Suprapubic skin (tissue), 4 donors: Measurements from ENCODE around the gene IL3RA. TPM values are rescaled to one million over a fixed set of nuclear protein-coding genes. Genes with fewer than 3 reads are reported as not detected.
"Not testable (repeated sequence)": the region's sequence is repeated elsewhere in the genome, so short reads cannot be mapped to it uniquely, and the experiment has no call there.

ENCODE experiments used
- DNase-seq, 2 donors: peaks; one replicate each; pipeline ENCODE4 v3.0.0-alpha.2; 2019; ENCODE audit warnings: low spot score in 2 of 2
- H3K27ac ChIP-seq: fragments of 200-600 bp; sonication (generic); one replicate; pipeline ENCODE4 v1.5.1; 2019
- H3K27me3 ChIP-seq: fragments of 200-600 bp; sonication (generic); one replicate; pipeline ENCODE4 v1.5.1; 2019
- H3K36me3 ChIP-seq: fragments of 200-600 bp; sonication (generic); one replicate; pipeline ENCODE4 v1.5.1; 2019
- H3K4me1 ChIP-seq: fragments of 200-600 bp; sonication (generic); one replicate; pipeline ENCODE4 v1.5.1; 2019
- H3K4me3 ChIP-seq: fragments of 200-600 bp; sonication (generic); one replicate; pipeline ENCODE4 v1.5.1; 2019; ENCODE audit warnings: mild to moderate bottlenecking
- H3K9me3 ChIP-seq: fragments of 200-600 bp; sonication (generic); one replicate; pipeline ENCODE4 v1.5.1; 2019
- EP300 ChIP-seq: sonication (generic); formaldehyde crosslinking; IDR thresholded peaks from one replicate; pipeline ENCODE4 v1.6.1; 2017; ENCODE audit warnings: antibody characterized with exemption
- POLR2A ChIP-seq, 2 donors: fragments of 450-650 bp; IDR thresholded peaks; one replicate each; pipeline ENCODE4 v1.6.1; 2017; ENCODE audit warnings: antibody characterized with exemption in 2 of 2, mild to moderate bottlenecking in 2 of 2, moderate library complexity in 2 of 2
- POLR2AphosphoS5 ChIP-seq, 3 donors: sonication (generic); formaldehyde crosslinking; IDR thresholded peaks; one replicate each; pipeline ENCODE4 v1.6.1; 2017; ENCODE audit warnings: antibody characterized with exemption in 3 of 3
- WGBS: methylation state at CpG from one replicate; pipeline ENCODE4 v1.1.5; 2018; 5-methylcytosine and 5-hydroxymethylcytosine counted together
- total RNA-seq, 4 donors: library from RNA; depleted of rRNA; stranded (reverse); fragments of >200 nt; gene quantifications; one replicate each; pipeline ENCODE4 v1.1.0, GENCODE V29; 2016
- TF ChIP-seq, protein P1 (sequence below), 2 donors: fragments of 200-600 bp in 1 of 2; fragments of 450-650 bp in 1 of 2; sonication (generic) in 1 of 2; IDR thresholded peaks; one replicate each; pipeline ENCODE4 v1.5.1; 2016 to 2019; ENCODE audit warnings: antibody characterized with exemption in 2 of 2, mild to moderate bottlenecking in 1 of 2, moderate library complexity in 1 of 2

IL3RA gene
- total RNA-seq, 4 donors from 2014 or later, result 2.2 to 9.0 (median 3.4) TPM

- no peak overlapping the region for H3K27ac ChIP-seq
- H3K9me3 ChIP-seq, result peaks cover 4% of the 10 kb centered on the region
- WGBS, result 91% methylated on average over 8 of the region's 8 CpGs
- no peaks in the 10 kb centered on the region for H3K27me3 ChIP-seq
- H3K4me3 ChIP-seq, result no peak overlapping the region
- TF ChIP-seq EP300 (no peak), POLR2A (IDR thresholded peaks at IDR 0.05) (no peak), POLR2AphosphoS5 (IDR thresholded peaks at IDR 0.05) (no peak)
- TF ChIP-seq, protein P1, sequence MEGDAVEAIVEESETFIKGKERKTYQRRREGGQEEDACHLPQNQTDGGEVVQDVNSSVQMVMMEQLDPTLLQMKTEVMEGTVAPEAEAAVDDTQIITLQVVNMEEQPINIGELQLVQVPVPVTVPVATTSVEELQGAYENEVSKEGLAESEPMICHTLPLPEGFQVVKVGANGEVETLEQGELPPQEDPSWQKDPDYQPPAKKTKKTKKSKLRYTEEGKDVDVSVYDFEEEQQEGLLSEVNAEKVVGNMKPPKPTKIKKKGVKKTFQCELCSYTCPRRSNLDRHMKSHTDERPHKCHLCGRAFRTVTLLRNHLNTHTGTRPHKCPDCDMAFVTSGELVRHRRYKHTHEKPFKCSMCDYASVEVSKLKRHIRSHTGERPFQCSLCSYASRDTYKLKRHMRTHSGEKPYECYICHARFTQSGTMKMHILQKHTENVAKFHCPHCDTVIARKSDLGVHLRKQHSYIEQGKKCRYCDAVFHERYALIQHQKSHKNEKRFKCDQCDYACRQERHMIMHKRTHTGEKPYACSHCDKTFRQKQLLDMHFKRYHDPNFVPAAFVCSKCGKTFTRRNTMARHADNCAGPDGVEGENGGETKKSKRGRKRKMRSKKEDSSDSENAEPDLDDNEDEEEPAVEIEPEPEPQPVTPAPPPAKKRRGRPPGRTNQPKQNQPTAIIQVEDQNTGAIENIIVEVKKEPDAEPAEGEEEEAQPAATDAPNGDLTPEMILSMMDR (IDR thresholded peaks at IDR 0.05), result no peak
- no peaks in the 10 kb centered on the region for H3K4me1 ChIP-seq
- H3K36me3 ChIP-seq, result no peaks in the 10 kb centered on the region
- no peak for DNase-seq
Observed at GRCh38 chrX:1308476-1308875, 28.1 kb upstream of the IL3RA start.

- not testable (repeated sequence) for H3K27me3 ChIP-seq, H3K9me3 ChIP-seq, DNase-seq, H3K4me3 ChIP-seq, H3K4me1 ChIP-seq, H3K36me3 ChIP-seq, H3K27ac ChIP-seq
- WGBS, result 89% methylated on average over 9 of the region's 12 CpGs
Observed at GRCh38 chrX:1308917-1309316, 27.7 kb upstream of the IL3RA start.

DNA sequence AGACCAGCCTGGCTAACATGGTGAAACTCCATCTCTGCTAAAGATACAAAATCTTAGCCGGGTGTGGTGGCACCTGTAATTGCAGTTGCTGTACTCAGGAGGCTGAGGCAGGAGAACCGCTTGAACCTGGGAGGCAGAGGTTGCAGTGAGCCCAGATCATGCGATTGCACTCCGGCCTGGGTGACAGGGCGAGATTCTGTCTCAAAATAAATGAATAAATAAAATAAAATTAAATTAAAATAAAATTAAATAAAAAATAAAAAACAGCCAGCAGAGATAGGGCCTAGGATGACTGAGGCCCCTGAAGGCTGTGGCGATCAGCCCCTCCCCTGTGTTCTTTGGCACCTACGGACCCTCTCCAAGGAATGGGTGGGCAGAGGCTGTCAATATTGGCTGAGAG lies 22.8 kb upstream of the IL3RA start:
- H3K9me3 ChIP-seq, result no peaks in the 10 kb centered on the region
- H3K27me3 ChIP-seq, result no peaks in the 10 kb centered on the region
- H3K4me3 ChIP-seq, result no peak overlapping the region
- no peaks in the 10 kb centered on the region for H3K36me3 ChIP-seq
- no peak overlapping the region for H3K27ac ChIP-seq
- 88% methylated on average over 7 of the region's 7 CpGs for WGBS
- TF ChIP-seq POLR2A (IDR thresholded peaks at IDR 0.05) (no peak), EP300 (no peak), POLR2AphosphoS5 (IDR thresholded peaks at IDR 0.05) (no peak)
- TF ChIP-seq, protein P1 (IDR thresholded peaks at IDR 0.05), result no peak
- no peaks in the 10 kb centered on the region for H3K4me1 ChIP-seq
- DNase-seq, result no peak

DNA sequence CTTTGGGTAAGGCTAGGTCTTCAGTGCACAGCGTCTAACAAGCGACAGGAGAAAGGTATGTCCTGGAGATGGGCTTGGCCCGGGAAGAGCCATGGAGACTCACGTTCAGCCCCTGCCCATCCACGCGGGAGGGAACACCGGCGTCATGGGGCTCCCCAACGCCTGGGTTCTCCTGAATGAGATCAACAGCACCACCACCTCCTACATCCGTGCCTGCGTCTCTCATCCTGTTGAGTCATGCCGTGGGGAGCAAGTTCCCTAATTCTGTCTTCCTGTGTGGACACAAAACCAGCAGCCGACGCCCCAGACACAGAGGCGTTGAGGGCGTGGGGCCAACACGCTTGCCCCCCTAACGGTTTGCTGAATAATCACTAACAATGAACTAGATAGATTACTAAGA lies 20.1 kb upstream of the IL3RA start:
- DNase-seq, result peak; percentile 74 to 86
- Histone ChIP-seq H3K27me3 (no peaks in the 10 kb centered on the region), H3K27ac (no peak overlapping the region), H3K9me3 (no peaks in the 10 kb centered on the region), H3K4me3 (no peak overlapping the region), H3K4me1 (no peaks in the 10 kb centered on the region), H3K36me3 (no peaks in the 10 kb centered on the region)
- WGBS, result 80% methylated on average over 15 of the region's 18 CpGs
- TF ChIP-seq, protein P1 (IDR thresholded peaks at IDR 0.05), result no peak
- TF ChIP-seq EP300 (no peak), POLR2AphosphoS5 (IDR thresholded peaks at IDR 0.05) (peak in 1 of 3 donors; percentile 5), POLR2A (IDR thresholded peaks at IDR 0.05) (peak in 1 of 2 donors; percentile 10)

DNA sequence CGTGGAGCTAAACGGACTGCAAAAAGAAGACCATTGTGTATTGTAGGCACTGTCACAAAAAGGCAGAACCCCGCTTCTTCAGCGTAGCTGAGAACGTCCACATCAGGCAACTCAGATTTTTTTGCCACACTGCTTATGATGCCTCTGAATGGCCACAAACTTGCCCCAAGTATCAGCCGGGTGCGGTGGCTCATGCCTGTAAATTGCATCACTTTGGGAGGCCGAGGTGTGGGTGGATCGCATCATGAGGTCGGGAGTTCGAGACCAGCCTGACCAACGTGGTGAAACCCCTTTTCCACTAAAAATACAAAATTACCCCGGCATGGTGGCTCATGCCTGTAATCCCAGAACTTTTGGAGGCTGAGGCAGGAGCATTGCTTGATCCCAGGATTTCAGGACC lies 14.9 kb upstream of the IL3RA start:
- WGBS, result 67% methylated on average over 13 of the region's 13 CpGs

More for the DNA sequence above, 14.9 kb upstream of the IL3RA start:
- DNase-seq, result no peak
- Histone ChIP-seq H3K4me1 (no peaks in the 10 kb centered on the region), H3K27ac (no peak overlapping the region), H3K27me3 (no peaks in the 10 kb centered on the region), H3K4me3 (no peak overlapping the region), H3K9me3 (no peaks in the 10 kb centered on the region), H3K36me3 (no peaks in the 10 kb centered on the region)
- no peak for TF ChIP-seq EP300
- TF ChIP-seq, protein P1 (IDR thresholded peaks at IDR 0.05), result no peak
- no peak for TF ChIP-seq POLR2AphosphoS5 (IDR thresholded peaks at IDR 0.05)
- no peak for TF ChIP-seq POLR2A (IDR thresholded peaks at IDR 0.05)
